Lower lobe of right lung (tissue), 2 donors: ENCODE results near the gene HSPA12A. TPM values are rescaled to one million over a fixed set of nuclear protein-coding genes. Genes with fewer than 3 reads are reported as not detected.

Experiments used
- ATAC-seq, 2 donors: fragments of 200-7000 bp; cut with Tn5 transposase; one replicate each; pipeline ENCODE4 v1.9.1; 2020 to 2022; ENCODE audit warnings: mild to moderate bottlenecking in 2 of 2, moderate library complexity in 2 of 2
- DNase-seq: peaks from one replicate; pipeline ENCODE4 v3.0.0-alpha.2; 2020
- H3K27ac ChIP-seq: fragments of 200-600 bp; one replicate; pipeline ENCODE4 v1.8.0; 2022
- H3K27me3 ChIP-seq: fragments of 200-600 bp; one replicate; pipeline ENCODE4 v1.8.0; 2022; ENCODE audit warnings: low read depth
- H3K36me3 ChIP-seq: fragments of 200-600 bp; one replicate; pipeline ENCODE4 v1.8.0; 2022; ENCODE audit warnings: mild to moderate bottlenecking
- H3K4me1 ChIP-seq: fragments of 200-600 bp; one replicate; pipeline ENCODE4 v1.8.0; 2022
- H3K4me3 ChIP-seq: fragments of 200-600 bp; one replicate; pipeline ENCODE4 v1.8.0; 2022; ENCODE audit warnings: mild to moderate bottlenecking
- H3K9me3 ChIP-seq: fragments of 200-600 bp; one replicate; pipeline ENCODE4 v1.8.0; 2022
- CTCF ChIP-seq: fragments of 200-600 bp; IDR thresholded peaks from one replicate; pipeline ENCODE4 v1.8.0; 2022; ENCODE audit warnings: antibody characterized with exemption, mild to moderate bottlenecking
- intact Hi-C: fragments of 100-400 bp; cut with DNase I; formaldehyde crosslinking; loops from one replicate; pipeline ENCODE4 v1.11.0; 2022
- total RNA-seq: library from RNA; stranded (reverse); fragmentation: NEBNext Ultra II Directional; extraction: Animal tissue kit (Norgen Biotek cat#: 25700); gene quantifications from one replicate; pipeline ENCODE4 v1.2.1, GENCODE V29; 2021
- donor health status: DM: no; HTN: yes; CAD: no; lungs with severe emphysema.

HSPA12A gene
- total RNA-seq, 1 donor from 2014 or later = 8.8 TPM

GRCh38 chr10:116772909-116773705 lies 30.7 kb upstream of the HSPA12A start:
- TF ChIP-seq CTCF = no peak
- Histone ChIP-seq H3K4me3 (no peak overlapping the region), H3K9me3 (no peaks in the 10 kb centered on the region), H3K36me3 (no peaks in the 10 kb centered on the region), H3K27me3 (peaks cover 5% of the 10 kb centered on the region), H3K4me1 (no peaks in the 10 kb centered on the region), H3K27ac (no peak overlapping the region)
- DNase-seq (no peak), ATAC-seq (no peak)
- intact Hi-C loops = no loop called here

- H3K36me3 ChIP-seq = no peaks in the 10 kb centered on the region
- H3K9me3 ChIP-seq = no peaks in the 10 kb centered on the region
- no peak for TF ChIP-seq CTCF
- DNase-seq (no peak), ATAC-seq (no peak)
- intact Hi-C loops = no loop called here
- H3K27ac ChIP-seq = no peak overlapping the region
- H3K4me1 ChIP-seq = no peaks in the 10 kb centered on the region
- peaks cover 9% of the 10 kb centered on the region for H3K27me3 ChIP-seq
- no peak overlapping the region for H3K4me3 ChIP-seq
These were observed 29.7 kb upstream of the HSPA12A start for GRCh38 chr10:116771959-116772585.

- H3K36me3 ChIP-seq = no peaks in the 10 kb centered on the region
- no peak overlapping the region for H3K27ac ChIP-seq
- H3K4me1 ChIP-seq = no peaks in the 10 kb centered on the region
- H3K27me3 ChIP-seq = peaks cover 11% of the 10 kb centered on the region
- H3K9me3 ChIP-seq = no peaks in the 10 kb centered on the region
- no peak overlapping the region for H3K4me3 ChIP-seq
- DNase-seq (no peak), ATAC-seq (peak in 1 of 2 donors; percentile 48)
- intact Hi-C loops = no loop called here
- no peak for TF ChIP-seq CTCF
These were observed 29.0 kb upstream of the HSPA12A start for GRCh38 chr10:116771101-116771958.

- Histone ChIP-seq H3K4me1 (no peaks in the 10 kb centered on the region), H3K36me3 (no peaks in the 10 kb centered on the region), H3K4me3 (no peak overlapping the region), H3K27ac (no peak overlapping the region), H3K27me3 (peaks cover 6% of the 10 kb centered on the region), H3K9me3 (no peaks in the 10 kb centered on the region)
- TF ChIP-seq CTCF = no peak
- intact Hi-C loops = no loop called here
- DNase-seq = no peak
- ATAC-seq = no peak
These were observed 27.9 kb upstream of the HSPA12A start for GRCh38 chr10:116770281-116770680.

GRCh38 chr10:116769791-116770190 lies 27.4 kb upstream of the HSPA12A start:
- Histone ChIP-seq H3K36me3 (no peaks in the 10 kb centered on the region), H3K9me3 (no peaks in the 10 kb centered on the region), H3K4me1 (no peaks in the 10 kb centered on the region), H3K27ac (no peak overlapping the region), H3K27me3 (peaks cover 6% of the 10 kb centered on the region), H3K4me3 (no peak overlapping the region)
- intact Hi-C loops = no loop called here
- DNase-seq (no peak), ATAC-seq (no peak)
- no peak for TF ChIP-seq CTCF
